Liver (tissue), 3 donors: ENCODE measurements around the gene BMPER.

Source experiments
- JUND ChIP-seq, 2 donors: IDR thresholded peaks; 2 replicates each; pipeline ENCODE4 v1.6.1; 2016; ENCODE audit warnings: antibody characterized with exemption in 2 of 2
- RXRA ChIP-seq, 2 donors: IDR thresholded peaks; 2 replicates each; pipeline ENCODE4 v1.6.1; 2017 to 2018; ENCODE audit warnings: antibody characterized with exemption in 2 of 2, mild to moderate bottlenecking in 1 of 2
- SP1 ChIP-seq: IDR thresholded peaks from 2 replicates; pipeline ENCODE4 v1.6.1; 2018; ENCODE audit warnings: antibody characterized with exemption, mild to moderate bottlenecking
- TAF1 ChIP-seq: conservative IDR thresholded peaks from 2 replicates; pipeline ENCODE4 v1.6.1; 2016; ENCODE audit warnings: antibody characterized with exemption, mild to moderate bottlenecking
- YY1 ChIP-seq: IDR thresholded peaks from 2 replicates; pipeline ENCODE4 v1.6.1; 2016; ENCODE audit warnings: antibody characterized with exemption, mild to moderate bottlenecking
- TF ChIP-seq, protein P1 (sequence below): fragments of 150-350 bp; IDR thresholded peaks from 2 replicates; pipeline ENCODE4 v1.5.1; 2017; ENCODE audit warnings: improper control_type of control experiment, low read depth, low read length; ENCODE audit not compliant: missing input control
- TF ChIP-seq, protein P2 (sequence below): IDR thresholded peaks from 2 replicates; pipeline ENCODE4 v1.6.1; 2016; ENCODE audit warnings: antibody characterized with exemption
- donor health status: healthy.
- donor health status: healthy.

DNA sequence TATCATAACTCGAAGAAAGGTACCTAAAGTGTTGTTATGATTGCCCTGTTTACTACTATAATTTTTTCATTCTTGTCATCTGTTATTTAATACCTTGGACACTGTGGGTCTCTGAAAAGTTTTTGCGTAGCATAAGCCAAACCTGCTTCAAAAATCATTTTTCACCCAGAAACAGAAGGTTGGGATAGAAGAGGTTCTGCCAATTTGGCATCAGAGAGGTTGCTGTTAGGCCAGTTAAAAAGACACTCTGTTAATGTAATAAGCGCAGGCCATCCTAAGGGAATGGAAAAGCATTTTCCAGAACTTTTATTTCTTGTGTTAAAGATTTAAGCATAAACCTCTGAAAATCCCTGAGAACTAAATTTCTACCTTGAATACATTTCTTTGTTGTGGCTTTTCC lies 212.2 kb downstream of the BMPER start:
- TF ChIP-seq TAF1 (no peak), YY1 (no peak), RXRA (IDR thresholded peaks at IDR 0.05) (no peak), SP1 (no peak), JUND (IDR thresholded peaks at IDR 0.05) (no peak)
- TF ChIP-seq, protein P1, sequence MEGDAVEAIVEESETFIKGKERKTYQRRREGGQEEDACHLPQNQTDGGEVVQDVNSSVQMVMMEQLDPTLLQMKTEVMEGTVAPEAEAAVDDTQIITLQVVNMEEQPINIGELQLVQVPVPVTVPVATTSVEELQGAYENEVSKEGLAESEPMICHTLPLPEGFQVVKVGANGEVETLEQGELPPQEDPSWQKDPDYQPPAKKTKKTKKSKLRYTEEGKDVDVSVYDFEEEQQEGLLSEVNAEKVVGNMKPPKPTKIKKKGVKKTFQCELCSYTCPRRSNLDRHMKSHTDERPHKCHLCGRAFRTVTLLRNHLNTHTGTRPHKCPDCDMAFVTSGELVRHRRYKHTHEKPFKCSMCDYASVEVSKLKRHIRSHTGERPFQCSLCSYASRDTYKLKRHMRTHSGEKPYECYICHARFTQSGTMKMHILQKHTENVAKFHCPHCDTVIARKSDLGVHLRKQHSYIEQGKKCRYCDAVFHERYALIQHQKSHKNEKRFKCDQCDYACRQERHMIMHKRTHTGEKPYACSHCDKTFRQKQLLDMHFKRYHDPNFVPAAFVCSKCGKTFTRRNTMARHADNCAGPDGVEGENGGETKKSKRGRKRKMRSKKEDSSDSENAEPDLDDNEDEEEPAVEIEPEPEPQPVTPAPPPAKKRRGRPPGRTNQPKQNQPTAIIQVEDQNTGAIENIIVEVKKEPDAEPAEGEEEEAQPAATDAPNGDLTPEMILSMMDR = no peak
- TF ChIP-seq, protein P2, sequence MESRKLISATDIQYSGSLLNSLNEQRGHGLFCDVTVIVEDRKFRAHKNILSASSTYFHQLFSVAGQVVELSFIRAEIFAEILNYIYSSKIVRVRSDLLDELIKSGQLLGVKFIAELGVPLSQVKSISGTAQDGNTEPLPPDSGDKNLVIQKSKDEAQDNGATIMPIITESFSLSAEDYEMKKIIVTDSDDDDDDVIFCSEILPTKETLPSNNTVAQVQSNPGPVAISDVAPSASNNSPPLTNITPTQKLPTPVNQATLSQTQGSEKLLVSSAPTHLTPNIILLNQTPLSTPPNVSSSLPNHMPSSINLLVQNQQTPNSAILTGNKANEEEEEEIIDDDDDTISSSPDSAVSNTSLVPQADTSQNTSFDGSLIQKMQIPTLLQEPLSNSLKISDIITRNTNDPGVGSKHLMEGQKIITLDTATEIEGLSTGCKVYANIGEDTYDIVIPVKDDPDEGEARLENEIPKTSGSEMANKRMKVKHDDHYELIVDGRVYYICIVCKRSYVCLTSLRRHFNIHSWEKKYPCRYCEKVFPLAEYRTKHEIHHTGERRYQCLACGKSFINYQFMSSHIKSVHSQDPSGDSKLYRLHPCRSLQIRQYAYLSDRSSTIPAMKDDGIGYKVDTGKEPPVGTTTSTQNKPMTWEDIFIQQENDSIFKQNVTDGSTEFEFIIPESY = no peak
